Measurements from ENCODE around the gene SPHK2. TPM values are rescaled to one million over a fixed set of nuclear protein-coding genes. Genes with fewer than 3 reads are reported as not detected.
A peak's percentile ranks its signal among the peaks of the same experiment; 100 is the strongest.
"Not testable (repeated sequence)": the region's sequence is repeated elsewhere in the genome, so short reads cannot be mapped to it uniquely, and the experiment has no call there.

SPHK2 gene
- total RNA-seq, 2 donors from 2014 or later: 99.5 to 114 TPM

DNA sequence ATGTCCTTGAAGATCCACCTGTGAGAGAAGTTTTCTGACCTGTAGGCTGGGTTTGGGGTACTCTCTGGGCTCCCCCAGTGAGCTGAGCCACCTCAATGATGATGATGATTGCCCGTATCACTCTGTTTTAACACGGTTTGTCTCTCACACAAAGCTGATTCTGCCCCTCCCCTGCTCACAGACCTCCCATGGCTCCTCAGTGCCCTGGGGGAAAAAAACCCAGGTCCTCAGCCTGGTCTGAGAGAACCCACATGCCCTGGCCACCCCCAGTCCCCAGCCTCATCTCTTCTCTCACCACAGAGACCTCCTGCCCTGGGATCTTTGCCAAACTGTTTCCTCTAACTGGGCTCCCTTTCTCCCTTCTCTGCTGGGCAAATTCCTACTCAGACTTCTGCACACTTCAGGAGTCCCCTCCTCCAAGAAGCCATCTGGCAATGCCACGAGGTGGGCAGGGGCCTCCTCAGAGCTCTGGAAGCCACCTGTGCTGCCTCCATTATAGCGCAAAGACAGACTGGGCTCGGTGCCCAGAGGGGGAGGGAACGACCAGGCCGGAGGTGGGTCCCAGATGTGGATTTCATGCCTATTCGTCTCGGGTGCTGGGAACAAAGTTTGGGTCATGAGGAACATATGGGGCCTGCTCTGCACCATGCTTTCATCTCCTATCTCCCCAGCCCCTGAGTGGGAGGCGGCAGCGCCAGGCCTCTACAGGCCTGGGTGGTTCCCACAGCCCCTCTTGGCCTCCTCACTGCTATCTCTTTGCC is 35.2 kb downstream of the SPHK2 start:
- Mint-ChIP-seq H3K9me3 (peaks cover 6% of the 10 kb centered on the region), H3K4me1 (peaks cover 16% of the 10 kb centered on the region), H3K27ac (peak overlapping the region; percentile 30), H3K4me3 (no peak overlapping the region), H3K36me3 (ENCODE audit: low read depth) (no peaks in the 10 kb centered on the region), H3K27me3 (ENCODE audit: insufficient read depth) (peaks cover 2% of the 10 kb centered on the region)
- WGBS, 2 experiments (ENCODE audit: insufficient coverage in 1 of 2, insufficient read length in 1 of 2): 80% methylated on average over 5 to 11 of the region's 11 CpGs
- Histone ChIP-seq H3K27ac (ENCODE audit: low read depth, low read length) (no peak overlapping the region), H3K9ac (ENCODE audit: extremely low read depth, low read length, poor library complexity, severe bottlenecking) (no peak overlapping the region), H3K4me1 (ENCODE audit: control insufficient read depth, insufficient read depth, low read length) (no peaks in the 10 kb centered on the region), H3K4me3 (ENCODE audit: low read length) (no peak overlapping the region), H3K9me3 (ENCODE audit: control insufficient read depth, low read length) (no peaks in the 10 kb centered on the region), H3K27me3 (ENCODE audit: control insufficient read depth, insufficient read depth, low read length, poor library complexity, severe bottlenecking) (no peaks in the 10 kb centered on the region), H3K36me3 (ENCODE audit: control insufficient read depth, insufficient read depth, low read length) (no peaks in the 10 kb centered on the region)
- no peak for DNase-seq
- TF ChIP-seq, protein P1, sequence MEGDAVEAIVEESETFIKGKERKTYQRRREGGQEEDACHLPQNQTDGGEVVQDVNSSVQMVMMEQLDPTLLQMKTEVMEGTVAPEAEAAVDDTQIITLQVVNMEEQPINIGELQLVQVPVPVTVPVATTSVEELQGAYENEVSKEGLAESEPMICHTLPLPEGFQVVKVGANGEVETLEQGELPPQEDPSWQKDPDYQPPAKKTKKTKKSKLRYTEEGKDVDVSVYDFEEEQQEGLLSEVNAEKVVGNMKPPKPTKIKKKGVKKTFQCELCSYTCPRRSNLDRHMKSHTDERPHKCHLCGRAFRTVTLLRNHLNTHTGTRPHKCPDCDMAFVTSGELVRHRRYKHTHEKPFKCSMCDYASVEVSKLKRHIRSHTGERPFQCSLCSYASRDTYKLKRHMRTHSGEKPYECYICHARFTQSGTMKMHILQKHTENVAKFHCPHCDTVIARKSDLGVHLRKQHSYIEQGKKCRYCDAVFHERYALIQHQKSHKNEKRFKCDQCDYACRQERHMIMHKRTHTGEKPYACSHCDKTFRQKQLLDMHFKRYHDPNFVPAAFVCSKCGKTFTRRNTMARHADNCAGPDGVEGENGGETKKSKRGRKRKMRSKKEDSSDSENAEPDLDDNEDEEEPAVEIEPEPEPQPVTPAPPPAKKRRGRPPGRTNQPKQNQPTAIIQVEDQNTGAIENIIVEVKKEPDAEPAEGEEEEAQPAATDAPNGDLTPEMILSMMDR (conservative IDR thresholded peaks at IDR 0.05): no peak

DNA sequence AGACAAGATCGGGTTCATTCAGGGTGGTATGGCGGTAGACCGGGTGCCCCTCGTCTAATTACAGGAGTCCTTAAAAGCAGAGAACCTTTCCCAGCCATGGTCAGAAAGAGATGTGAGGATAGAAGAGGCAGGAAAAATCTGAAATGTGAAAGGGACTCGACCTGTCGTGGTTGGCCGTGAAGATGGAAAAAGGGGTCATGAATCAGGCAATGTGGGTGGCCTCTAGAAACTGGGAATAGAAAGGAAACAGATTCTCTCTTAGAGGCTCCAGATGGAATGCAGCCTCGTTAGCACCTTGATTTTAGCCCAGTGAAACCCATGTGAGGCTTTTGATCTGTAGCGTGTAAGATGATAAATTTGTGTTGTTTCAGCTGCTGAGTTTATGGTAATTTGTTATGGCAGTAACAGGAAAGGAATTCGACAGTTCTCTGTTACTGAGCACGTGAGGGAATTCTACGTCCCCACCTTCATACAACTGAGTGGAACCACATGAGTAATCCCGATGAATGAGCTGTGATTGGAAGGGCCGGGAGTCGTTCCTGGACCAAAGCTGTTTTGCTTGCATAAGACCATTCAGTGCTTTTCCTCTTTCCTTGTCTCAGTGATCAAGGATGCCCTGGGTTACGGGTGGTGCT is 37.7 kb downstream of the SPHK2 start:
- no peak overlapping the region for H3K27ac Mint-ChIP-seq
- no peaks in the 10 kb centered on the region for H3K4me1 ChIP-seq (ENCODE audit: control insufficient read depth, insufficient read depth, low read length)
- WGBS, 2 experiments (ENCODE audit: insufficient coverage in 1 of 2, insufficient read length in 1 of 2): 44 to 54% methylated on average over 11 to 16 of the region's 16 CpGs
- no peak overlapping the region for H3K27ac ChIP-seq (ENCODE audit: low read depth, low read length)
- TF ChIP-seq, protein P1 (conservative IDR thresholded peaks at IDR 0.05): no peak
- no peaks in the 10 kb centered on the region for H3K9me3 ChIP-seq (ENCODE audit: control insufficient read depth, low read length)
- H3K4me3 ChIP-seq (ENCODE audit: low read length): no peak overlapping the region
- H3K27me3 Mint-ChIP-seq (ENCODE audit: insufficient read depth): peaks cover 7% of the 10 kb centered on the region
- peaks cover 16% of the 10 kb centered on the region for H3K4me1 Mint-ChIP-seq
- H3K36me3 ChIP-seq (ENCODE audit: control insufficient read depth, insufficient read depth, low read length): no peaks in the 10 kb centered on the region
- peaks cover 7% of the 10 kb centered on the region for H3K9me3 Mint-ChIP-seq
- DNase-seq: peak; percentile 73
- no peaks in the 10 kb centered on the region for H3K36me3 Mint-ChIP-seq (ENCODE audit: low read depth)
- no peak overlapping the region for H3K9ac ChIP-seq (ENCODE audit: extremely low read depth, low read length, poor library complexity, severe bottlenecking)
- H3K27me3 ChIP-seq (ENCODE audit: control insufficient read depth, insufficient read depth, low read length, poor library complexity, severe bottlenecking): no peaks in the 10 kb centered on the region
- no peak overlapping the region for H3K4me3 Mint-ChIP-seq

DNA sequence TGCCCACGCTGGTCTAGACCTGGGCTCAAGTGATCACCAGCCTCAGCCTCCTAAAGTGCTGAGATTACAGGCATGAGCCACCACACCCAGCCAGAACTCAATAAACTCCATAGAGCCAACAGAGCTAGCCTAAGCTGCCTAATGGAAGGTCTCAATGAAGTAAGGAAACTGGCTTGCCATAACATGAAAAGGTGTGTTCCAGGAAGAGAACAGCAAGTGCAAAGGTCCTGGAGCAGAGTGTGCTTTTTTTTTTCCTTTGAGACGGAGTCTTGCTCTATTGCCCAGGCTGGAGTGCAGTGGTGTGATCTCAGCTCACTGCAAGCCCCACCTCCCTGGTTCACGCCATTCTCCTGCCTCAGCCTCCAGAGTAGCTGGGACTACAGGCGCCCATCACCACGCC is 38.5 kb downstream of the SPHK2 start:
- not testable (repeated sequence) for H3K4me3 Mint-ChIP-seq; H3K9ac ChIP-seq (ENCODE audit: extremely low read depth, low read length, poor library complexity, severe bottlenecking); H3K4me1 ChIP-seq (ENCODE audit: control insufficient read depth, insufficient read depth, low read length); H3K9me3 Mint-ChIP-seq; H3K27me3 ChIP-seq (ENCODE audit: control insufficient read depth, insufficient read depth, low read length, poor library complexity, severe bottlenecking); H3K36me3 Mint-ChIP-seq (ENCODE audit: low read depth); DNase-seq; H3K36me3 ChIP-seq (ENCODE audit: control insufficient read depth, insufficient read depth, low read length); H3K27me3 Mint-ChIP-seq (ENCODE audit: insufficient read depth); H3K4me3 ChIP-seq (ENCODE audit: low read length); H3K27ac Mint-ChIP-seq; H3K27ac ChIP-seq (ENCODE audit: low read depth, low read length); H3K9me3 ChIP-seq (ENCODE audit: control insufficient read depth, low read length)
- 90 to 96% methylated on average over 2 to 5 of the region's 5 CpGs for WGBS, 2 experiments (ENCODE audit: insufficient coverage in 1 of 2, insufficient read length in 1 of 2)
- H3K4me1 Mint-ChIP-seq: peaks cover 14% of the 10 kb centered on the region

All from endodermal cell (in vitro differentiated cells).